Stimulated activated naive CD8-positive, alpha-beta T cell treated with anti-CD3 and anti-CD28 coated beads, Interleukin-15, amount 100 ng/mL, for 72 hours (primary cell): ENCODE results near the gene BCAS3.
"Not testable (repeated sequence)": the region's sequence is repeated elsewhere in the genome, so short reads cannot be mapped to it uniquely, and the experiment has no call there.

ENCODE experiments used
- ATAC-seq: fragments of 150-1000 bp; cut with Tn5 transposase; 2 replicates; pipeline ENCODE4 v1.10.0; 2021; ENCODE audit warnings: mild to moderate bottlenecking, moderate library complexity
- DNase-seq, 2 donors: peaks; one replicate each; pipeline ENCODE4 v3.0.0; 2021 to 2022
- H3K27ac Mint-ChIP-seq, 2 donors: one replicate each; pipeline ENCODE4 v1.8.0; 2022; ENCODE audit warnings: mild to moderate bottlenecking in 2 of 2, mixed read lengths in 2 of 2, moderate library complexity in 2 of 2
- H3K27me3 Mint-ChIP-seq: one replicate; pipeline ENCODE4 v1.8.0; 2022; ENCODE audit warnings: mixed read lengths
- H3K4me1 Mint-ChIP-seq: one replicate; pipeline ENCODE4 v1.8.0; 2022; ENCODE audit warnings: mild to moderate bottlenecking, mixed read lengths
- H3K4me3 Mint-ChIP-seq, 2 donors: one replicate each; pipeline ENCODE4 v1.8.0; 2022; ENCODE audit warnings: mild to moderate bottlenecking in 2 of 2, mixed read lengths in 2 of 2, moderate library complexity in 1 of 2
- H3K9me3 Mint-ChIP-seq, 2 donors: one replicate each; pipeline ENCODE4 v1.8.0; 2022; ENCODE audit warnings: mixed read lengths in 2 of 2

Gene BCAS3

DNA sequence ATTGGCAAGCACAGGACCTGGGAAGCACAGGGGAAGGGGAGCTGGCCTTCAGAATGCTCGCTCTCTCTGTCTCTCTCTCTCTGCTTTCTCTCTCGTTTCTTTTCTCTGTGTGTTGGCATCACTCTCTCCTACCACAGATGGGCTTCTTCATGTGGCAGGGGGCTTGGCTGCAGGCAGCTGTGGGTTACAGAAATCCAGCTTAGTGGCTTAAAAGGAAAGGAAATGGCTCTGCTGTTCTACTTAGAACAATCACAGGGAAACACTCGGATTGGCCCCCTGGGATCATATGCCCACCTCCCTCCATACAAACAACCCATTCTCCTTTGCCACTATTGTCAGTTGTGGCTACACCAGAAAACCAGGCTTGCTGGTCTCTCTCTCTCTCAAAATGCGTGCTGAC lies 742.4 kb downstream of the BCAS3 start:
- ATAC-seq (no peak), DNase-seq (no peak)
- H3K27ac Mint-ChIP-seq = peak overlapping the region in 1 of 2 donors; percentile 13
- no peak overlapping the region for H3K4me3 Mint-ChIP-seq
- no peaks in the 10 kb centered on the region for H3K9me3 Mint-ChIP-seq
- peaks cover 65% of the 10 kb centered on the region for H3K27me3 Mint-ChIP-seq
- peaks cover 10% of the 10 kb centered on the region for H3K4me1 Mint-ChIP-seq

DNA sequence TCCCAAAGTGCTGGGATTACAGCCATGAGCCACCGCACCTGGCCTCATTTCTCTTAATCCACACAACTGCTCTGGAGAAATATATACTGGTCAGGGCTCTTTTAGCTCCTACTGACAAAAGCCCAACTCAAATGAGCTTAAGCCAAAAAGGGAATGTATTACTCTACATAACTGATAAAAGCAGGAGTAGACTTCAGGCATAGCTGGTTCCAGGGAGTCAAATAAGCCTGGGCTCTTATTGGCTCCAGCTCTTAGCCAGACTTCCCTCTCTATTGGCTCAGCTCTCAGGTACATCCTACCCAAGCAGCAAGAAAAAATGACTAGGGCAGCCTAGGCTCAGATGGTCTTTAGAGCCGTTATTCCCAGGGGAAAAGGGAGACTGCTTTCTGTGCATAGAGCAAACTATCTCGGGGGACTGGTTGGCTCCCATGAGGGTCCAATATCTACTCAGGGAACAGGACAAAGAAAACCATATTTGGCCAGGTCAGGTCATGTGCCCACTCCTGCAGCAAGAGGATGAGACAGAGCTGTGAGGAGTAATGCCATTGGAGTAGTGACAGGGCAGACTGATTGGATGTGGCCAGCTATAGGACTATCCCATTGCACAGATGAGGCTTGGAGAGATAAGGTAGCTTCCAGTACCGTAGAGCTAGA lies 743.2 kb downstream of the BCAS3 start:
- no peaks in the 10 kb centered on the region for H3K9me3 Mint-ChIP-seq
- DNase-seq (no peak), ATAC-seq (no peak)
- no peak overlapping the region for H3K4me3 Mint-ChIP-seq
- peaks cover 67% of the 10 kb centered on the region for H3K27me3 Mint-ChIP-seq
- no peak overlapping the region for H3K27ac Mint-ChIP-seq
- peaks cover 10% of the 10 kb centered on the region for H3K4me1 Mint-ChIP-seq

- Mint-ChIP-seq H3K27ac (no peak overlapping the region), H3K4me3 (no peak overlapping the region), H3K4me1 (peaks cover 10% of the 10 kb centered on the region), H3K27me3 (peaks cover 65% of the 10 kb centered on the region), H3K9me3 (no peaks in the 10 kb centered on the region)
- ATAC-seq (no peak), DNase-seq (no peak)
Measured at GRCh38 chr17:61421460-61421859, 743.8 kb downstream of the BCAS3 start.

DNA sequence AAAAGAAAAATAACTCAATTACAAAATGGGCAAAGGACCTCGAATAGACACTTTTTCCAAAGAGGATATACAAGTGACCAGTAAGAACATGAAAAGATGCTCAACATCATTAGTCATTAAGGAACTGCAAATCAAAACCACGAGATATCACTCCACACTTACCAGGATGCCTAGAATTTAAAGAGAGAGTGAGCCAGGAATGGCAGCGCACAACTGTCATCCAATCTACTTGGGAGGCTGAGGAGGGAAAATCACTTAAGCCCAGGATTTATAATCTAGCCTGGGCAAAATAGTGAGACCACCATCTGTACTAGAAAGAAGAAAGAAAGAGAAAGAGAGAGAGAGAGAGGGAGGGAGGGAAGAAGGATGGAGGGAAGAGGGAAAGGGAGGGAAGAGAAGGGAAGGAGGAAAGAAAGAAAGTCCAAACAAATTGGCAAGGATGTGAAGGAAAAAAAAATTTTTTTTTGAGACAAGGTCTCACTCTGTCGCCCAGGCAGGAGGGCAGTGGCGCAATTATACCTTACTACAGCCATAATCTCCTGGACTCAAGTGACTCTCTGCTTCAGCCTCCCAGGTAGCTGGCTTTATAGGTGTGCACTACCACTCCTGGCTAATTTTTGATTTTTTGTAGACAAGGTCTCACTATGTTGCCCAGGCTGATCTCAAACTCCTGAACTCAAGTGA lies 744.6 kb downstream of the BCAS3 start:
- no peak for DNase-seq
- ATAC-seq = no peak
- H3K4me3 Mint-ChIP-seq = no peak overlapping the region
- no peak overlapping the region for H3K27ac Mint-ChIP-seq
- no peaks in the 10 kb centered on the region for H3K9me3 Mint-ChIP-seq
- peaks cover 57% of the 10 kb centered on the region for H3K27me3 Mint-ChIP-seq
- H3K4me1 Mint-ChIP-seq = peaks cover 2% of the 10 kb centered on the region

- DNase-seq (no peak), ATAC-seq (no peak)
- Mint-ChIP-seq H3K9me3 (no peaks in the 10 kb centered on the region), H3K4me3 (no peak overlapping the region), H3K27ac (no peak overlapping the region), H3K27me3 (peaks cover 54% of the 10 kb centered on the region), H3K4me1 (no peaks in the 10 kb centered on the region)
Measured at GRCh38 chr17:61422869-61423268, 745.2 kb downstream of the BCAS3 start.

DNA sequence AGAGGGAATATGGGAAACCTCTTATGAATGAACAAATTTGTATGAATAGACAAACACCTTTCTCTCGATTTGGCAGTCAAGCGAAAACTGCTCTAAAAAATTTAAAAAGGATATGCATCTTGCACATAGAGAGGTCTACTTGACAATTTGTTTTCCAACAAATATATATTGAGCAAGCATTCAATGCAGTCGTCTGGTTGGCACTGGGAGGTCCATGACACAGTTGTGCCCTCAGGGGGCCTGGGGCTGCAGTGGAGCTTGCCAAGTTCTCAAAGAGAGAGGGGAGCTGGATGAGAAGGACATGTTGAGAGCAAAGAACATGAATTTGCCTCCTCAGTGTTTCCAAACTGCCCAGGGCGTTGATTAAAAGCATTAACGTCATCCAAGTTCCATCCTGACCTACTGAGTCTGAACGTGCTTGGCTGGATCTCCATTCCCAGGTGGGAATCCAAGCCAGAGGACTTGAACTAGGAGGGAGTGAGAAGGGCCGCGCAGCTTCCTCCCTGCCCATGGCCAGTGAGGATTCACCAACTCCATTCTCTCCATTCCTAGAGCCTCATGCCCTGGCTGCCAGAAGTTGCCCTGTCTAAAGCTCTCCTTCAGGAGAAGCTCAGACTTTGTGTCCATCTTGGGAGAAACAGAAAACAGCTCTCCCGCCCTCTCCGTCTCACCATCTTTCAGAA lies 746.5 kb downstream of the BCAS3 start:
- H3K27me3 Mint-ChIP-seq = peaks cover 45% of the 10 kb centered on the region
- DNase-seq (no peak), ATAC-seq (no peak)
- H3K4me3 Mint-ChIP-seq = no peak overlapping the region
- no peak overlapping the region for H3K27ac Mint-ChIP-seq
- H3K4me1 Mint-ChIP-seq = no peaks in the 10 kb centered on the region
- H3K9me3 Mint-ChIP-seq = no peaks in the 10 kb centered on the region

DNA sequence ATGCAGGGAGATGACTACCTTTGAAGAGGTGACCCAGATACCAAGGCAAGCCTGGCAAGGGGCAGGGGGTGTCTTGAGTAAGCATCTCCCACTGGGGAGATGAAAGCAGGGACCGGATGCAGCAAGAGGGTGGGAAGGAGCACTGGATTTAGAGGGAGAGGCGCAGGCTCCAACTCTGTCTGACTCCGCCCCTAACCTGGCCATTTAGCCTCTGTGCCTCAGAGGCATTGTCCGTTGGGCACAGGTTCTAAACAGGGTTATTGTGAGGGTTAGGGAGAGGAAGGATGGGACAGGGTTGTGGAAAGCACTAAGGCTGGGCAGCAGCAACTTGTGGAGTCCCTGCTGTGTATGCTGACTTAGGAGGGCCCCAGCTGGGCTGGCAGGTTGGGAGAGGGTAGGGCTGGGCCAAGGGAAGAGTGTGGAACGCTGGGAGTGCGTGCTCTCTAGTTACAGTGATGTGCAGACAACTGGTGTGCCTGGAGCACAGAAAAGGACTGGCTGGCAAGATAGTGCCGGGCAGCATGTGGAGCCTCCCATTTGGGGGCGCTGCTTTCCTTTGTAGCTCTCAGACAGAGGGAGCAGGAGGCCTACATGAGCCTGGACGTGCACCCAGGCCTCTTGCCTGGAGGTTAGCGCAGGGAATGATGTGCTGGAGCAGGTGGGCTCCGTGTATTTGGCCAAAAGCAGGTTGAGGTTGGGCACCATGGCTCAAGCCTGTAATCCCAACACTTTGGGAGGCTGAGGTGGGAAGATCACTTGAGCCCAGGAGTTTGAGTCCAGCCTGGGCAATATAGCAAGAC lies 748.2 kb downstream of the BCAS3 start:
- Mint-ChIP-seq H3K4me3 (no peak overlapping the region), H3K4me1 (no peaks in the 10 kb centered on the region), H3K27me3 (peaks cover 27% of the 10 kb centered on the region), H3K9me3 (no peaks in the 10 kb centered on the region), H3K27ac (no peak overlapping the region)
- ATAC-seq (no peak), DNase-seq (no peak)

DNA sequence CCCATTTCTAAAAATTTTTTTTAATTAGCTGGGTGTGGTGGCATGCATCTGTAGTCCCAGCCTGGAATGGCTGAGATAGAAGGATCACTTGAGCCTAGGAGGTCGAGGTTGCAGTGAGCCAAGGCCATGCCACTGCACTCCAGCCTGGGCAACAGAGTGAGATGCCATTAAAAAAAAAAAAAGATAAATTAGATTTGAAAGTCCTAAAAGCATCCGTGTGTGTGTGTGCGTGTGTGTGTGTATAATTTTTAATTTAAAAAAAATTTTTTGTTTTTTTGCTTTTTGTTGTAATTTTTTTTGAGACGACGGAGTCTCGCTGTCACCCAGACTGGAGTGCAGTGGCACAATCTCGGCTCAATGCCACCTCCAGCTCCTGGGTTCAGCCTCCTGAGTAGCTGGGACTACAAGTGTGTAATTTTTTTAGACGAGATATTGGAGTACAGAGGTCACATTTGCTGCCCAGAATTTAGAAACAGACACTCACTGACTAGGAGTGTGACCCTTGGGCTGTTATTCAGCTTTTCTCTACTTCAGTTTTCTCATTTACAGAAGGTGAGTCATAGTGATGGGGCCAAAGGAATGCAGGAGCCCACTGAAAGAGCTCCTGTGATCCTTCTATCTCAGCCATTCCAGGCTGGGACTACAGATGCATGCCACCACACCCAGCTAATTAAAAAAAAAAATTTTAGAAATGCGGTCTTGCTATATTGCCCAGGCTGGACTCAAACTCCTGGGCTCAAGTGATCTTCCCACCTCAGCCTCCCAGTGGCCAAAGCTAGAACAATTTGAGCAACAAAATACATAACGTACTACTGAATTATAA lies 749.0 kb downstream of the BCAS3 start:
- DNase-seq (no peak), ATAC-seq (no peak)
- no peak overlapping the region for H3K4me3 Mint-ChIP-seq
- H3K4me1 Mint-ChIP-seq = no peaks in the 10 kb centered on the region
- no peaks in the 10 kb centered on the region for H3K9me3 Mint-ChIP-seq
- peaks cover 22% of the 10 kb centered on the region for H3K27me3 Mint-ChIP-seq
- H3K27ac Mint-ChIP-seq = no peak overlapping the region

GRCh38 chr17:61427567-61427966 lies 749.9 kb downstream of the BCAS3 start:
- Mint-ChIP-seq H3K4me3 (no peak overlapping the region), H3K27me3 (peaks cover 19% of the 10 kb centered on the region), H3K27ac (no peak overlapping the region), H3K4me1 (no peaks in the 10 kb centered on the region), H3K9me3 (no peaks in the 10 kb centered on the region)
- DNase-seq (no peak), ATAC-seq (no peak)

- Mint-ChIP-seq H3K9me3 (no peaks in the 10 kb centered on the region), H3K27ac (no peak overlapping the region), H3K4me3 (no peak overlapping the region), H3K27me3 (peaks cover 26% of the 10 kb centered on the region), H3K4me1 (no peaks in the 10 kb centered on the region)
- ATAC-seq = no peak
- no peak for DNase-seq
Measured at GRCh38 chr17:61429274-61429673, 751.6 kb downstream of the BCAS3 start.

DNA sequence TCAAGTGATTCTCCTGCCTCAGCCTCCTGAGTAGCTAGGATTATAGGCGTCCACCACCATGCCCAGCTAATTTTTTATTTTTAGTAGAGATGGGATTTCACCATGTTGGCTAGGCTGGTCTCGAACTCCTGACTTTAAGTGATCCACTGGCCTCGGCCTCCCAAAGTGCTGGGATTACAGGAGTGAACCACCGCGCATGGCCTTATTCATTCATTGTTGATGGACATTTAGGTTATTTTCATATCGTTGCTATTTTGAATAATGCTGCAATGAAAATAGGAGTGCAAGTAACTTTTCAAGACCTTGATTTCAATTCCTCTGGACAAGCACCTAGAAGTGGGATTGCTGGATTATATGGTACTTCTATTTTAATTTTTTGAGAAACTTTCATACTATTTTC lies 752.2 kb downstream of the BCAS3 start:
- not testable (repeated sequence) for H3K4me3 Mint-ChIP-seq, ATAC-seq, H3K4me1 Mint-ChIP-seq, DNase-seq, H3K27ac Mint-ChIP-seq, H3K9me3 Mint-ChIP-seq
- peaks cover 32% of the 10 kb centered on the region for H3K27me3 Mint-ChIP-seq

DNA sequence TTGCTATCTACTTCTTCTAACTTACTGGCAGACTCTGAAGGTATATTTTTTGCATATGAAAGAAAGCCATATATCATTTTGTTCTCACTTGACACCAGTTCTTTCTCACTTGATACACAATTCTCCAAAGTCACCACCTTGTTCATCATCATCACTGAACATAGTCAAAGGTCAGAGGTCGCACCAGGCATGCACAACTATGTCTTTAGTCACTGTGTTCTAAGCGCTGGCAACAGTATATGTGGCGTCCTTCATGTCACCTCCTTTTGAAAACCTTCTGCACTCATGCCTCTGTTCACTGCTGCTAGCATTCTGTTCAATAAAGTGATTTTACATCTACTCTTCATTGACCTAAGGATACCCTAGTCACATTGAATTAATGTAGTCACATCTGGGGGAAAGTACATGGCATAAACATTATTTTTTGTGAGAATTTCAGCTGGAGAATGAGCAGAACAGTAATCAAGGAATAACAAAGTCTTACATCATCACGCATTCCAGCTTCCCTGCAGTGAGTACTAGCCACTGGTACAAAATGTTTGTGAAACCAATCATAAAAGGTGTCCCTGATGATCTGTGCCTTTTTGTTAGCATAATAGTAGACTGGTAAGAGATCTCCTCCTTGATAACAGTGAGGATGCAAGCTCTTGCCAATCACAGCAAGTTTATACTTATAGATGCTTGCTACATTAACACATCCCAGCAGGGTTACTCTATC lies 754.1 kb downstream of the BCAS3 start:
- Mint-ChIP-seq H3K4me3 (no peak overlapping the region), H3K27me3 (peaks cover 26% of the 10 kb centered on the region), H3K4me1 (no peaks in the 10 kb centered on the region), H3K27ac (no peak overlapping the region), H3K9me3 (peaks cover 0 to 7% of the 10 kb centered on the region in 2 donors)
- DNase-seq (no peak), ATAC-seq (no peak)

DNA sequence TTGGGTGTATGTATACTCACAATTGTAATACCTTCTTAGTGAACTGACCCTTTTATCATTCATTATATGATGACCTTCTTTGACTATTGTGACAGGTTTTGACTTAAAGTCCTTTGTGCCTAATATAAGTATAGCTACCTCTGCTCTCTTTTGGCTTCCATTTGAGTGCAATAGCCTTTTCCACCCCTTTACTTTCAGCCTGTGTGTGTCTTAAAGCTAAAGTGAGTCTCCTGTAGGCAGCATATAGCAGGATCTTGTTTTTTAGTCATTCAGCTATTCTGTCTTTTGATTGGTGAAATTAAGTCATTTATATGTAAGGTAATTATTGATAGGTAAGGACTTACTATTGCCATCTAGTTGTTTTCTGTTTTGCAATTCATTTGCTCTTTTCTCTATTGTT lies 758.6 kb downstream of the BCAS3 start:
- H3K4me3 Mint-ChIP-seq = no peak overlapping the region
- H3K27ac Mint-ChIP-seq = no peak overlapping the region
- H3K4me1 Mint-ChIP-seq = peaks cover 6% of the 10 kb centered on the region
- H3K27me3 Mint-ChIP-seq = peaks cover 59% of the 10 kb centered on the region
- H3K9me3 Mint-ChIP-seq = peaks cover 9 to 20% of the 10 kb centered on the region in 2 donors
- DNase-seq (no peak), ATAC-seq (no peak)

DNA sequence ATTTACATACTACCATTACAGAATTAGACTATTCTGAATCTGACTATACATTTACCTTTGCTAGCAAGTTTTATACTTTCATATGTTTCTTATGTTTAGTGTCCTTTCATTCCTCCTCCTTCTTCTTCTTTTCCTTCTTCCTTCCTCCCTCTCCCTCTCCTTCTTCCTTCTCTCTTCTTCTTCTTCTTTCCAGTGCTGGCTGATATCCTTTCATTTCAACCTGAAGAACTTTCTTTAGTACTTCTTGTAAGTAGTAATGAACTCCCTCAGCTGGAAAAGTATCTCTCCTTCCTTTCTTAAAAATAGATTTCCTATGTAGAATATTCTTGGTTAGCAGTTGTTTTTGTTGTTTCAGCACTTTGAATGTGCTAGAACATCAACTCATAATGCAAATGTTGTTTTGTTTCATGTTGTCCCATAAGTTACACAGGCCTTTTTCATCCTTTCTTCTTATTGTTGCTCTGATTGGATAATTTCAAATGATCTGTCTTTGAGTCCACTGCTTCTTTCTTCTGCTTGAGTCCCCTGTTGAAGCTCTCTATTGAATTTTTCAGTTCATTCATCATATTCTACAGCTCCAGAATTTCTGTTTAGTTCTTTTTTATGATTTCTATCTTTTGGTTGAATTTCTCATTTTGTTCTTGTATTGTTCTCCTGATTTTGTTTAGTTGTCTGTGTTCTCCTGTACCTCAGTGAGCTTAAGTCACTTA lies 759.5 kb downstream of the BCAS3 start:
- Mint-ChIP-seq H3K27ac (no peak overlapping the region), H3K9me3 (peaks cover 9 to 20% of the 10 kb centered on the region in 2 donors), H3K4me1 (peaks cover 6% of the 10 kb centered on the region), H3K27me3 (peaks cover 59% of the 10 kb centered on the region), H3K4me3 (no peak overlapping the region)
- DNase-seq (no peak), ATAC-seq (no peak)
